MCF 10A (cell line): Measurements from ENCODE around the gene MEA1. TPM values are rescaled to one million over a fixed set of nuclear protein-coding genes. Genes with fewer than 3 reads are reported as not detected.
A peak's percentile ranks its signal among the peaks of the same experiment; 100 is the strongest.

Experiments
- BruUV-seq: library from RNA; stranded (reverse); fragments of 400-500 nt; replicated peaks from 2 replicates; lab custom pipeline; 2021; lab: Mats Ljungman, UMichigan
- CTCF ChIA-PET: fragments of 300-600 bp; sonication (Branson Sonifier 250); formaldehyde crosslinking; extraction: SDS; loops from one replicate; lab custom pipeline; 2021; ENCODE audit warnings: antibody characterized with exemption, inconsistent platforms; lab: Yijun Ruan, JAX
- POLR2A ChIA-PET: fragments of 300-600, 350-650 bp; sonication (Branson Sonifier 250); formaldehyde crosslinking; extraction: SDS; loops from one replicate; lab custom pipeline; 2020; ENCODE audit warnings: antibody characterized with exemption, inconsistent platforms; lab: Yijun Ruan, JAX
- DNase-seq: peaks from one replicate; pipeline ENCODE4 v3.0.0-alpha.2; 2018; ENCODE audit not compliant: unreplicated experiment
- H3K27ac Mint-ChIP-seq: one replicate; pipeline ENCODE4 v1.8.0; 2022; ENCODE audit warnings: mild to moderate bottlenecking, low read depth, mixed read lengths; ENCODE audit not compliant: unreplicated experiment
- H3K27me3 Mint-ChIP-seq: one replicate; pipeline ENCODE4 v1.8.0; 2022; ENCODE audit warnings: mixed read lengths; ENCODE audit not compliant: insufficient read depth, unreplicated experiment
- H3K36me3 Mint-ChIP-seq: one replicate; pipeline ENCODE4 v1.8.0; 2022; ENCODE audit warnings: mild to moderate bottlenecking, moderate library complexity, mixed read lengths; ENCODE audit not compliant: insufficient read depth, unreplicated experiment
- H3K4me1 Mint-ChIP-seq: one replicate; pipeline ENCODE4 v1.8.0; 2022; ENCODE audit warnings: mixed read lengths; ENCODE audit not compliant: insufficient read depth, unreplicated experiment
- H3K4me3 Mint-ChIP-seq: one replicate; pipeline ENCODE4 v1.8.0; 2022; ENCODE audit warnings: mild to moderate bottlenecking, moderate library complexity, mixed read lengths; ENCODE audit not compliant: unreplicated experiment
- H3K9me3 Mint-ChIP-seq: one replicate; pipeline ENCODE4 v1.8.0; 2022; ENCODE audit warnings: mixed read lengths; ENCODE audit not compliant: unreplicated experiment
- CTCF ChIP-seq: fragments of 200-600 bp; IDR thresholded peaks from one replicate; pipeline ENCODE4 v1.8.0; 2022; ENCODE audit warnings: antibody characterized with exemption, mild to moderate bottlenecking; ENCODE audit not compliant: unreplicated experiment
- intact Hi-C: fragments of 100-400 bp; cut with micrococcal nuclease; formaldehyde crosslinking; loops from 2 replicates; pipeline ENCODE4 v1.14.1; 2022
- total RNA-seq: library from RNA; stranded (reverse); gene quantifications from 2 replicates; pipeline ENCODE4 v1.2.3, GENCODE V29; 2022

MEA1 gene
- total RNA-seq, 1 experiment from 2014 or later, result 71.8 TPM

- Mint-ChIP-seq H3K36me3 (peaks cover 59% of the 10 kb centered on the region), H3K4me3 (peak within 1 kb of the TSS; percentile 96), H3K27ac (peak within 1 kb of the TSS; percentile 98), H3K27me3 (no peaks in the 10 kb centered on the region), H3K9me3 (no peaks in the 10 kb centered on the region), H3K4me1 (peaks cover 36% of the 10 kb centered on the region)
- ChIA-PET POLR2A (interaction anchor here (0.6 to 5.0 kb wide), 20 partner anchors 9 to 426 kb away, joined by 3 to 53 read pairs (median 6); partner anchors contain the start of genes CNPY3, CUL9, KLHDC3 and MEA1), CTCF (interaction anchor here (0.6 to 1.8 kb wide), 5 partner anchors 20 to 281 kb away, joined by 3 to 6 read pairs (median 4); no protein-coding TSS in a partner anchor)
- no TSS peak for BruUV-seq
- DNase-seq, result peak; percentile 97
- no peak for TF ChIP-seq CTCF
- intact Hi-C loops, result loop anchor here (5.0 kb wide), 1 partner anchor 41 kb away; the partner anchor contains the start of genes KLHDC3 and MEA1
These were observed 39.9 kb upstream of the MEA1 start, which contains the start of gene CUL7 for GRCh38 chr6:43053545-43054205. TSS of gene CUL7 (minus strand) at chr6:43053851. CDS start at chr6:43052788, 1,063 bp downstream.

- Mint-ChIP-seq H3K4me3 (peak overlapping the region; percentile 96), H3K27ac (peak overlapping the region; percentile 98), H3K36me3 (peaks cover 65% of the 10 kb centered on the region), H3K27me3 (no peaks in the 10 kb centered on the region), H3K4me1 (peaks cover 30% of the 10 kb centered on the region), H3K9me3 (no peaks in the 10 kb centered on the region)
- ChIA-PET POLR2A (interaction anchor here (0.9 to 5.0 kb wide), 16 partner anchors 8 to 163 kb away, joined by 3 to 53 read pairs (median 9); partner anchors contain the start of genes CNPY3, KLHDC3, MEA1 and PEX6), CTCF (interaction anchor here (0.6 to 1.8 kb wide), 3 partner anchors 38 to 281 kb away, joined by 3 to 5 read pairs (median 4); no protein-coding TSS in a partner anchor)
- intact Hi-C loops, result loop anchor here (5.0 kb wide), 1 partner anchor 41 kb away; the partner anchor contains the start of genes KLHDC3 and MEA1
- BruUV-seq, result TSS peak; percentile 12
- peak; percentile 6 for DNase-seq
- no peak for TF ChIP-seq CTCF
These were observed 39.2 kb upstream of the MEA1 start for GRCh38 chr6:43052842-43053544.

- no TSS peak for BruUV-seq
- Mint-ChIP-seq H3K9me3 (no peaks in the 10 kb centered on the region), H3K36me3 (peaks cover 61% of the 10 kb centered on the region), H3K27me3 (no peaks in the 10 kb centered on the region), H3K4me1 (peaks cover 27% of the 10 kb centered on the region), H3K4me3 (peak overlapping the region; percentile 96), H3K27ac (peak overlapping the region; percentile 98)
- POLR2A ChIA-PET, result interaction anchor here (0.8 to 5.0 kb wide), 5 partner anchors 10 to 375 kb away, joined by 3 to 53 read pairs (median 6); partner anchors contain the start of genes ABCC10, KLHDC3 and MEA1
- intact Hi-C loops, result loop anchor here (5.0 kb wide), 1 partner anchor 40 kb away; the partner anchor contains the start of genes KLHDC3 and MEA1
- no peak for DNase-seq
- TF ChIP-seq CTCF, result no peak
- CTCF ChIA-PET, result interaction anchor here (0.6 to 0.7 kb wide), 2 partner anchors 106 to 394 kb away, joined by 4 to 5 read pairs; no protein-coding TSS in a partner anchor
These were observed 38.6 kb upstream of the MEA1 start for GRCh38 chr6:43052225-43052841.
